GM18868 (cell line): ENCODE measurements around the gene EFHD2.
"Not testable (repeated sequence)": the region's sequence is repeated elsewhere in the genome, so short reads cannot be mapped to it uniquely, and the experiment has no call there.

Experiments used
- ATAC-seq: cut with Tn5 transposase; IDR thresholded peaks from one replicate; pipeline ENCODE4 v1.9.1; 2021; ENCODE audit warnings: mild to moderate bottlenecking, moderate library complexity; ENCODE audit not compliant: unreplicated experiment

The EFHD2 gene

DNA sequence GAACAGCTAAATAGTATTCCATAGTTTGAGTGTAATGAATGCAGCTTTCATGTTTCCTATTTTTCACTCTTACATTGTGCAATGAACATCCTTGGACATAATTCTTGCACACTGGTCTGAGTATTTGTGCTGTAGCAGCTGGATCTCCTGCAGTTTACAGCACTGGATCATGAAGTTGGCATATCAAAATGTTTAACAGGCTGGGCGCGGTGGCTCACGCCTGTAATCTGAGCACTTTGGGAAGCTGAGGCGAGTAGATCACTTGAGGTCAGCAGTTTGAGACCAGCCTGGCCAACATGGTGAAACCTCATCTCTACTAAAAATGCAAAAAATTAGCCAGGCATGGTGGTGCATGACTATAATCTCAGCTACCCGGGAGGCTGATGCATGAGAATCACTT is 61.4 kb downstream of the EFHD2 start:
- ATAC-seq = not testable (repeated sequence)

DNA sequence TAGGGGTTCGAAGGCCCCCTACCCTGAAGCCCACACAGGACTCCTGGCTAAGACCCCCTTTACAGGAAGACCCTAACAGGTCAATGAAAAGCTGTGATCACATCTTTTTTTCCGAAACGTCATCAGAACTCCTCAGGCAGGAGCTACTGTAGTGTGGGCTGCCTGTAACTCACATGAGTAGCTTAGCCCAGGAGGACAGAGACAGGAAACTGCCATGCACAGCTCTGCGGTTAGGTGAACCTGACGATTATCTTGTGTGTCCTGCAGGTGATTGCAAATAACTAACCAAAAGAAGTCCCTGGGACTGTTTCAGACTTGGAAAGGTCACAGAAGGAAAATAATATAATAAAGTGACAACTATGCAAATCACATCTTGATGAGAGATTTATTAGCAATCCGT is 62.0 kb downstream of the EFHD2 start:
- ATAC-seq = not testable (repeated sequence)

DNA sequence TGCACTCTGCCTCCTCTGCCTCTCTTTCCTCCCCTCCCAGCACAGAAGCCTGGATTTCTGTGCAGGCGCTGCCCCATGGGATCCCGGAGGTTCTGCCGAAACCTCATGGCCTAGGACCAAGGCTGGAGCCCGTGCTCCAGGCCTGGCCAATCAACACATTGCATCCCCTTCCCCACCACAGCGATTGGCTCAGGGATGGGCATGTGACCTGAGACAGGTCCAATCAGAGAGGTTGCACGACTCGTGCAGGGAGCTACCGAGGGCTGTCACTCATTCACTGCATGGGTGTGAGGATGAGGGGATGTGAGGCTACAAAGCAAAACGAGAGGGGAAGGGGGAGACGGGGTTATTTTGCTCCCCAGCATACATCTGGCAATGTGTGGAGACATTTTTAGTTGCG is 62.9 kb downstream of the EFHD2 start:
- ATAC-seq = no peak

DNA sequence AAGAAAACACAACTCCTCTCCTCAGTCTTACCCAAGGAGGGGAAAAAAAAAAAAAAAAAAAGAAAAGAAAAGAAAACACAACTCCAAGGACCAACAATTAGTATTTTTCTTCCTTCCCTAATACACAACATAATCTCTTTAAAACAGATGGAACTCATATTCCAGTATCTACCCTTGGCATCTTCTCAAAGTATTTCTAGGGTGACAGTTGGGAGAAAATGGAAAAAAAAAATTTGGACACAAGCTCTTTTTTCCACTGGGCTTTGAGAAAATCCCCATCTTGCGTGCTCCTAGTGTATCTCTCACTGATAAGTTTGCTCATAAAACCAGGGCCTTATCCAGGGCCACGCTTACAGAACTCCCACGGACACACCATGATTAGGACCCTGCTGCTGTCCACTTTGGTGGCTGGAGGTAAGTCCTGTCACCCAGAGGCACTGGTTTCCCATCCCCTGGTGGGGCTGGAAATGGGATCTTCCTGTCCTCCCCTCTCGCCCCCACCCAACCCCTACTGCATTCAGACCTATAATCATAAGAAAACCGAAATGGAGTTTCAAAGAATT is 66.1 kb downstream of the EFHD2 start, which contains the start of gene CELA2B:
CELA2B (plus strand) TSS at position 353 of the 563 bp plus-strand sequence; CDS start at position 375, 22 bp downstream.
- ATAC-seq = no peak

DNA sequence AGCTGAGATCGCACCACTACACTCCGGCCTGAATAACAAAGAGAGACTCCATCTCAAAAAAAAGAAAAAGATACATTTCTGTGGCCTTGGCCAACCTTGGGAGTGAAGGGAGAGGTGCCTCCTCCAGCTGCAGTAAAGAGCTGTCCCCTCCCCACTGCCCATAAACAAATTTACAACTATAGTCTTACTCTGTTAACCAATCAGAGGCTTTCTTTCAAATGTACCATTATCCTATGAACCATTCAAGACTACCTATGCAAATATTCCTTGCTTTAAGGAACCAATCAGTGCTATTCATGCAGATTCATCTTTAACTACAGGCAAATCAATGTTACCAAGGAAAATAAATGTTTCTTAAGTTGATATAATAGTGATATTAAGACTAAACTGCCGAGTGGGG is 67.2 kb downstream of the EFHD2 start:
- no peak for ATAC-seq

DNA sequence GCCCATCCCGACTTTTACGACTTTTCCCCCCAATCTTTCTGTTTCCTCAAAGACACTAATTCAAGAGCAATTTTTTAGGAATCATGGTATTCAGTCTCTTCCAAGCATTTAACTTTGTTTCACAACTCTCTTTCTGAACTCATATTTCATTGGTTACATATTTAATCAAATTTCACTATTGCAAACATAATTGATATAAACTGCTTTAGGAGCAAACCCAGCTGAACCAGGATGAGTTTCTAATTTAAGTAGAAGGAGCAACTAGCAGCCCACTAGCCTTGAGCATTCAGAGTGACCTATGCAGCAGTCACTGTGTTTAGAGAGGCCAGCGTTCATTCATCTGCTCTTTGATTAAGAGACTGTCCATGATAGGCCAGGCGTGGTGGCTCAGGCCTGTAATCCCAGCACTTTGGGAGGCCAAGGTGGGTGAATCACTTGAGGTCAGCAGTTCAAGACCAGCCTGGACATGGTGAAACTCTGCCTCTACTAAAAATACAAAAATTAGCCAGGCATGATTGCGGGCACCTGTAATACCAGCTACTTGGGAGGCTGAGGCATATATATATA is 68.0 kb downstream of the EFHD2 start:
- no peak for ATAC-seq
